NCI-H2081 treated with DMSO at 0.1 percent for 48 hours (cell line): ENCODE data around the gene CCL8.
"Not testable (repeated sequence)": the region's sequence is repeated elsewhere in the genome, so short reads cannot be mapped to it uniquely, and the experiment has no call there.

Source experiments
- DNase-seq: peaks from one replicate; lab custom pipeline; 2025; lab: John Stamatoyannopoulos, UW

The CCL8 gene

DNA sequence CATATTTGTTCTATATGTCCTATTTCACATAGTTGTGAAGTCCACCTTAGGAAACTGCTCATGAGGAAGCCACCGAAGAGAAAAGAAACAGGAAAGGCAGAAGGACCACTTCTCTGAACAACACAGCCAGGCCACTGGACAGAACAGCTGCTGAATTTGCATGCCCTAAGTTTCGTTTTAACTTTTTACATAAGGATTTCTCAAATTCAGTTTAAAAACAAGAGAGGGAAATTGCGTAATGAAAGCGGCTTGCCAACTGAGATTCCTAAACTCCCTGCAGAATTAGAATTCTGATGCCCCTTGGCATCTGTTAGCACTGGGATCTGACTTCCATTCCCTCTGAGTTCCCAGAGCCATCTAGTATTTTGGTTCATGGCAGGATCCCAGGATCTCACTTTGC is 5.0 kb upstream of the CCL8 start:
- DNase-seq = no peak

- no peak for DNase-seq
These were observed 761 bp upstream of the CCL8 start for GRCh38 chr17:34318474-34318873.

GRCh38 chr17:34321964-34322363 is 2.7 kb downstream of the CCL8 start:
- no peak for DNase-seq

- DNase-seq = not testable (repeated sequence)
These were observed 8.3 kb downstream of the CCL8 start for GRCh38 chr17:34327580-34327979.

GRCh38 chr17:34337701-34338100 is 18.5 kb downstream of the CCL8 start:
- no peak for DNase-seq

DNA sequence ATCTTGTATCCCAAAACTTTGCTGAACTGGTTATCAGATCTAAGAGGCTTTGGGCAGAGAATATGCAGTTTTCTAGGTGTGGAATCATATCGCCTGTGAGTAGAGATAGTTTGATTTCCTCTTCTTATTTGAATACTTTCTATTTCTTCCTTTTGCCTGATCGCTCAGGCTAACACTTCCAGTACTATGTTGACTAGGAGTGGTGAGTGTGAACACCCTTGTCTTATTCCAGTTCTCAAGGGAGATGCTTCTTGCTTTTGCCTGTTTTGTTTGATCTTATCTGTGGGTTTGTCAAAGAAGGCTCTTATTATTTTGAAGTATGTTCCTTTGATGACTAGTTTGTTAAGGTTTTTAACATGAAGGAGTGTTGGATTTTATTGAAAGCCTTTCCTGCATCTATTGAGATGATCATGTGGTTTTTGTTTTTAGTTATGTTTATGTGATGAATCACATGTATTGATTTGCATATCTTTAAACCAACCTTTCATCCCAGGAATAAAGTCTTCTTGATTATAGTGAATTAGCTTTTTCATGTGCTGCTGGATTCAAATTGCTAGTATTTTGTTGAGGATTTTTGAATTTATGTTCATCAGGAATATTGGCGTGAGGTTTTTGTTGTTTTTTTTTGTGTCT is 20.0 kb downstream of the CCL8 start:
- DNase-seq = no peak

GRCh38 chr17:34341916-34342315 is 22.7 kb downstream of the CCL8 start:
- DNase-seq = no peak

GRCh38 chr17:34347063-34347462 is 27.8 kb downstream of the CCL8 start:
- DNase-seq = no peak

DNA sequence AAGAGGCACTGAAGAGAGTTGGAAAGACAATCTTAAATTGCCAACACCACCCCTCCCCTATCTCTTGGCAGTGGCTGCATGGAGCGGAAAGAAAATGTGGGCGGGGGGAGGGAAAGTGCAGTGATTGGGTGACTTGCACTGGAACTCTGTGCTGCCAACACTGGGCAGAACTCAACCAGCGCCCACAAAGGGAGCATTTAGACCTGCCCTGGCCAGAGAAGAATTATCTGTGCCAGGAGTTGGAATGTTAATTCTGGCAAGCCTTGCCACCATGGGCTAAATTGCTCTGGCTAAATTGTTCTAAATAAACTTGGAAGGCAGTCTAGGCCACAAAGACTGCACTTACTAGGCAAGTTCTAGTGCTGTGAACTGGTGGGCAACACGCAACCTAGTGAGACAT is 30.5 kb downstream of the CCL8 start:
- no peak for DNase-seq

DNA sequence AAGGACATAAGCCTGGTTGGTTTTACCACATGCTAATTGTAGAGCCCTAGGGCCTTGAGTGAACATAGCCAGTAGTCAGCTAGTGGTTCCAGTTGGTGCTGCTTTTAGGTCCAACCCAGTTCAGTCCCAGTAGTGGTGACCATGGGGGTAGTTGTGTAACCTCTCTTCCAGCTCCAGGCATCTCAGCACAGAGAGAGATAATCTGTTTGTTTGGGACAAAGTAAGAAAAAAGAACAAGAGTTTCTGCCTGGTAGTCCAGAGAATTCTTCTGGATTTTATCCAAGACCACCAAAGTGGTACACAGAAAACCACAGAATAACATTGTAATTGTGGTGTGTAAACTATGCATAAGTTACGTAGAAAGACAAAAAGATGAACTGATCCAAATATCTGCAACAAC is 31.9 kb downstream of the CCL8 start:
- DNase-seq = no peak

GRCh38 chr17:34352191-34352590 is 33.0 kb downstream of the CCL8 start:
- no peak for DNase-seq

- no peak for DNase-seq
These were observed 35.4 kb downstream of the CCL8 start for GRCh38 chr17:34354637-34355036.

- no peak for DNase-seq
These were observed 37.0 kb downstream of the CCL8 start, which contains the start of gene CCL13 for GRCh38 chr17:34356194-34356593. Gene CCL13, plus strand, starts transcription at chr17:34356480. Its CDS starts 47 bp downstream, at chr17:34356527.

- DNase-seq = no peak
These were observed 38.2 kb downstream of the CCL8 start for GRCh38 chr17:34357398-34357797.

DNA sequence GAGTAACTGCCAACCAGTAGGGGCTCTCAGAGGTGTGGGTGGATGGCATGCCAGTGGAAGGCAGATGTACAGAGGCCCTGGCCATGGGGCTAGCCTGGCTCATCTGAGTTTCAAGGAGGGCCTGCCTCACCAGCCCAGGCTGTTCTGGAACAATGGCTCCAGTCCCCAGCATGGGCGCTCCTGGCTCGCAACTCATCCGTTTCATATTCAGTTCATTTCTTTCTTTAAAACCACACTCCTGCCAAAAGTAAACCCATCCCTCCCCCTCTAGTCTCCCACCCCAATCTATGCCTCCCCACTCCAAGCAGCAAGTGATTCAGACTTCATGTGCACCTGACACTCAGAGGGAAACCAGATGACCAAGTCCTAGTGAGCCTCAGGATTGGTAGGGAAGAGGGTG is 39.4 kb downstream of the CCL8 start:
- DNase-seq = no peak

GRCh38 chr17:34360601-34361270 is 41.5 kb downstream of the CCL8 start:
- DNase-seq = no peak

GRCh38 chr17:34361478-34362061 is 42.3 kb downstream of the CCL8 start:
- peak; percentile 10 for DNase-seq

- no peak for DNase-seq
These were observed 44.0 kb downstream of the CCL8 start, which contains the start of gene CCL1 for GRCh38 chr17:34363183-34363661. Gene CCL1, minus strand, starts transcription at chr17:34363233. Its CDS starts 72 bp downstream, at chr17:34363161.

DNA sequence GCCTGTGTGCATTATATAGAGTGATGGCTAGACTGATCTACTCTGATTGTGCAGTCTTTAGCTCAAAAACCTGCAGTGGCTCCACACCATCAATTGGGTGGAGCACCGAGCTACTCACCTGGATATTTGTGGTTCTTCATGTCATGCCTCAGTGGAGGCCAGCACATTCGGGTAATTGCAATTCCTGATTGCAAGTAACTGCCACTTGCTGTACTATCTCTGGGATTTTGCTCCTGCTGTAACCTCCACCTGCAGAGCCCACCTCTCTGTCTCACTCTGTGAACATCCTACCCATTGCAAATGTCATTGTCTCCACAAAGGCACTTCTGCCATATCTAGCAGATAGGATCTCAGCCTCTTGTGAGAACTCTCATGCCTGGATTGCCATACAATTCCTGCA is 45.5 kb downstream of the CCL8 start:
- DNase-seq = no peak

DNA sequence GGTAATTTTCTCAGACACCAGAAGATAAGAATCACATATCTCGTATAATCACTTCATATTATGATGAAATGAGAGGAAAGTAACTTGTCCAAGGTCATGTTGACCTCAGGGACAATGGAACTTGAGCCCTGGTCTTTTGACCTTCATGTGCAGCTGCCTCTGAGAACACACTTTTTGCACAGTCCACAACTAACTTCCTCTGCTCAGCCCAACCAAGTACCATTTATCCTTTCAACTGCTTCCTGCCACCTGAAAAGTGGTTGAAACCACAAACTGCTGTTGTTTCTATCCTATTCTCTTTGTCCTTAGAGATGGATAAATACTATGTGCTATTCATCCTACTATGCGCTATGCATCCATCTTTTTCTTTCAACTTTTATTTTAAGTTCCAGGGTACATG is 46.1 kb downstream of the CCL8 start:
- DNase-seq = no peak

GRCh38 chr17:34366010-34366409 is 46.8 kb downstream of the CCL8 start:
- DNase-seq = no peak

DNA sequence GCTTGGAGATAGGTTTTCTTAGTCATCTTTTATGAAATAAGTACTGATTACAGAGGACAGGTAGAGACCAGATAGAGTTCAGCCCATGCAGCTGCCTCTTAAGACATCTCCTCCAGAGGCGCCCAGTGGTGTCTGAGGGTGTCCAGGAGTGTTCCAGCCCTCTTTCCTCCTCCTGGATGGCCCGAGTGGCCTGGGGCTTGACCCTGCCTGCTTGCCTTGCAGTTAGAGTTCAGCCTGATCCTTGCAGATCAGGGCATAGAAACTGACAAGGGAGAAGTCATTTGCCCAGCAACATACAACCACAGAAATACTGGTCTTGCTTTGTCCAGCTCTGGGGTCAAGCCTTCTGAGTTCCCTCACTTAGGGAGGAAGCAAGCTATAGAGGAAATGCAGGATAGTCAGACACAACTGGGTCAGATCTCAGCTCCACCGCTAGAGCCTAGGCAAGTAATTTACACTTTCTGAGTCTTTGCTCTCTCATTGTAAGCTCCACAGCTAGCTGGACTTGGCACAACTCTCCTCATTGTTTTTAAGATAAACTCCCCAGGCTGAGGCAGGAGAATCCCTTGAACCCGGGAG is 47.4 kb downstream of the CCL8 start:
- no peak for DNase-seq
